Nephron progenitor cell (in vitro differentiated cells): Measurements from ENCODE around the gene MARCHF10.

ENCODE experiments used
- DNase-seq: peaks from one replicate; pipeline ENCODE4 v3.0.0; 2021
- H3K27ac Mint-ChIP-seq: 2 replicates; pipeline ENCODE4 v1.8.0; 2021; ENCODE audit warnings: mild to moderate bottlenecking, moderate library complexity, mixed read lengths
- H3K27me3 Mint-ChIP-seq: 2 replicates; pipeline ENCODE4 v1.8.0; 2021; ENCODE audit warnings: mild to moderate bottlenecking, low read depth, mixed read lengths; ENCODE audit not compliant: poor library complexity
- H3K36me3 Mint-ChIP-seq: 2 replicates; pipeline ENCODE4 v1.8.0; 2021; ENCODE audit warnings: low read depth, mixed read lengths
- H3K4me1 Mint-ChIP-seq: 2 replicates; pipeline ENCODE4 v1.8.0; 2021; ENCODE audit warnings: mixed read lengths
- H3K4me3 Mint-ChIP-seq: 2 replicates; pipeline ENCODE4 v1.8.0; 2021; ENCODE audit warnings: mild to moderate bottlenecking, moderate library complexity, mixed read lengths
- H3K9me3 Mint-ChIP-seq: 2 replicates; pipeline ENCODE4 v1.8.0; 2021; ENCODE audit warnings: mild to moderate bottlenecking, moderate library complexity, mixed read lengths
- CTCF ChIP-seq: fragments of 200-600 bp; sonication (generic); IDR thresholded peaks from 2 replicates; pipeline ENCODE4 v1.5.0; 2021; ENCODE audit warnings: antibody characterized with exemption

MARCHF10 gene

DNA sequence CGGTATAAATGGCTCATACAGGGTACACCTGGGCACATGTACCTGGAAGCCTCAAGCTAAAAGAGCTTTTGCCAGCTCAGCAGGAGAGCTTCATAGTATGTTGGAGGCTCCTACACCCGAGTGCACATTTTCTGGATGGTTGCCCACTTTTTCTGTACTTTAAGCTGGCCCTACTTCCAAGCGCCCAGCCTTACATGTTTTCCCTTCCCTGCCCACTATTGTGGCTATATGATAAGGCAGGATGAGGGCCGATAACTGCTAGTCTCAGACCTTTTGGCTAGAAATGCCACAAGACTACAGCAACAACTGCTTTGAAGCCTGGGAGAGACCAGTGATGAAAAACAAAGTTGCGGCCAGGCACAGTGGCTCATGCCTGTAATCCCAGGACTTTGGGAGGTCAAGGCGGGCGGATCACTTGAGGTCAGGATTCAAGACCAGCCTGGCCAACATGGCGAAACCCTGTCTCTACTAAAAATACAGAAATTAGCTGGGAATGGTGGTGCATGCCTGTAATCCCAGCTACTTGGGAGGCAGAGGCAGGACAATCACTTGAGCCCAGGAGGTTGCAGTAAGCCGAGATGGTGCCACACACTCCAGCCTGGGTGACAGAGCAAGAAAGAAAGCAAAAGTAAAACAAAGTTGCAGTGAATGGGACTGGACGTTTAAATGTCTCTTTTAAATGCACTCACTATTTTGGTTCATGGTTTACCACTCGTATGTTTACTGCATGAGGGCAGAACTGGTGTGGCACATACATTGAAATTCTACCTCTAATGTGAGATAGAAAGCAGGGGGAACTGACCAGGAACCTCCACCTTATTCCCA, 14.2 kb upstream of the MARCHF10 start:
- peaks cover 74% of the 10 kb centered on the region for H3K4me1 Mint-ChIP-seq
- DNase-seq, result no peak
- no peaks in the 10 kb centered on the region for H3K27me3 Mint-ChIP-seq
- H3K27ac Mint-ChIP-seq, result no peak overlapping the region
- no peaks in the 10 kb centered on the region for H3K36me3 Mint-ChIP-seq
- TF ChIP-seq CTCF, result no peak
- H3K9me3 Mint-ChIP-seq, result no peaks in the 10 kb centered on the region
- H3K4me3 Mint-ChIP-seq, result no peak overlapping the region

- no peak overlapping the region for H3K4me3 Mint-ChIP-seq
- no peaks in the 10 kb centered on the region for H3K27me3 Mint-ChIP-seq
- H3K4me1 Mint-ChIP-seq, result peaks cover 67% of the 10 kb centered on the region
- H3K36me3 Mint-ChIP-seq, result no peaks in the 10 kb centered on the region
- H3K27ac Mint-ChIP-seq, result no peak overlapping the region
- no peaks in the 10 kb centered on the region for H3K9me3 Mint-ChIP-seq
- no peak for TF ChIP-seq CTCF
- no peak for DNase-seq
Measured at GRCh38 chr17:62821189-62822079, 13.3 kb upstream of the MARCHF10 start.

- Mint-ChIP-seq H3K9me3 (peaks cover 4% of the 10 kb centered on the region), H3K36me3 (no peaks in the 10 kb centered on the region), H3K4me1 (peaks cover 57% of the 10 kb centered on the region), H3K27ac (peak overlapping the region; percentile 95), H3K27me3 (no peaks in the 10 kb centered on the region), H3K4me3 (peak overlapping the region; percentile 67)
- TF ChIP-seq CTCF, result no peak
- DNase-seq, result peak; percentile 42
Measured at GRCh38 chr17:62819511-62820221, 11.6 kb upstream of the MARCHF10 start.

- H3K4me1 Mint-ChIP-seq, result peaks cover 51% of the 10 kb centered on the region
- no peak for TF ChIP-seq CTCF
- peaks cover 14% of the 10 kb centered on the region for H3K9me3 Mint-ChIP-seq
- no peaks in the 10 kb centered on the region for H3K27me3 Mint-ChIP-seq
- H3K36me3 Mint-ChIP-seq, result no peaks in the 10 kb centered on the region
- peak overlapping the region; percentile 7 for H3K27ac Mint-ChIP-seq
- no peak for DNase-seq
- H3K4me3 Mint-ChIP-seq, result no peak overlapping the region
Measured at GRCh38 chr17:62818526-62818925, 10.4 kb upstream of the MARCHF10 start.

GRCh38 chr17:62816282-62816839, 8.2 kb upstream of the MARCHF10 start:
- no peak for TF ChIP-seq CTCF
- Mint-ChIP-seq H3K27me3 (peaks cover 8% of the 10 kb centered on the region), H3K4me3 (no peak overlapping the region), H3K9me3 (peaks cover 25% of the 10 kb centered on the region), H3K36me3 (no peaks in the 10 kb centered on the region), H3K4me1 (peaks cover 33% of the 10 kb centered on the region), H3K27ac (no peak overlapping the region)
- no peak for DNase-seq
